ENCODE measurements around the gene ZRANB3. TPM values are rescaled to one million over a fixed set of nuclear protein-coding genes. Genes with fewer than 3 reads are reported as not detected.
"Not testable (repeated sequence)": the region's sequence is repeated elsewhere in the genome, so short reads cannot be mapped to it uniquely, and the experiment has no call there.

Gene ZRANB3
- total RNA-seq, result 10 to 100 TPM; 13.4 to 16.2 TPM

- Mint-ChIP-seq H3K36me3 (no peaks in the 10 kb centered on the region), H3K4me1 (ENCODE audit: low read depth) (peaks cover 31% of the 10 kb centered on the region), H3K27me3 (no peaks in the 10 kb centered on the region), H3K4me3 (no peak within 1 kb of the TSS), H3K27ac (peak within 1 kb of the TSS; percentile 71), H3K9me3 (no peaks in the 10 kb centered on the region)
- ChIA-PET CTCF (interaction anchor here (1.0 to 1.9 kb wide), 3 partner anchors 179 to 527 kb away, joined by 3 to 6 read pairs (median 4); no protein-coding TSS in a partner anchor), POLR2A (interaction anchor here (0.8 to 1.6 kb wide), 4 partner anchors 70 to 612 kb away, joined by 3 to 7 read pairs (median 4); partner anchors contain the start of gene CCNT2)
- intact Hi-C loops (cut with micrococcal nuclease), result loop anchor here (1.0 to 10.0 kb wide), 11 partner anchors 132 to 852 kb away; partner anchors contain the start of genes CCNT2, DARS1, MCM6 and RAB3GAP1
- DNase-seq, result peak; percentile 97
Observed at GRCh38 chr2:135530313-135531230, at the start of gene ZRANB3. Gene ZRANB3 (minus strand): TSS chr2:135531218.

DNA sequence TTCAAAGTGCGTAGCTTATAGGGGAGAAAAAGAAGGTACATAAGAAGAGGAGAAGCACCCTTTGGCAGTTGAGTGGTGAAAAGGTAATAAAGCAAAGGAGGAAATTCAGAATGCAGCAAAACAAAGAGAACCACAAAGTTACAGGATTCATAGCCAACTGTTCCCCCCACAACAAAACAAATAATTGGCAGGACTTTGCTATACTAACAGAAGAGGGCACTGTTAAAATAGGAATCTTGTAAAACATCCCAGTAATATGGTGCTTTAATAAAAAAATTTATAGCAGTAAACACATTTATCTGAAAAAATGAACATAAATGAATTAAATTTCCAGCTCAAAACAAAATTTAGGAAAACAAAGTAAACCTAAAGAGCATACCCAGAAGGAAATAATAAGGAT, 42.6 kb upstream of the ZRANB3 start:
- H3K4me1 Mint-ChIP-seq (ENCODE audit: low read depth), result no peaks in the 10 kb centered on the region
- H3K36me3 Mint-ChIP-seq, result peaks cover 11% of the 10 kb centered on the region
- intact Hi-C loops (cut with micrococcal nuclease), result no loop called here
- H3K27ac Mint-ChIP-seq, result no peak overlapping the region
- no peaks in the 10 kb centered on the region for H3K9me3 Mint-ChIP-seq
- CTCF ChIA-PET, result interaction anchor here (0.6 to 1.9 kb wide), 2 partner anchors 132 to 136 kb away, joined by 4 to 7 read pairs; no protein-coding TSS in a partner anchor
- no peak for DNase-seq
- no peak overlapping the region for H3K4me3 Mint-ChIP-seq
- POLR2A ChIA-PET, result no interaction called here
- H3K27me3 Mint-ChIP-seq, result no peaks in the 10 kb centered on the region

GRCh38 chr2:135570884-135571283, 39.9 kb upstream of the ZRANB3 start:
- Mint-ChIP-seq H3K9me3 (no peaks in the 10 kb centered on the region), H3K36me3 (peaks cover 9% of the 10 kb centered on the region), H3K4me3 (no peak overlapping the region), H3K27ac (no peak overlapping the region), H3K4me1 (ENCODE audit: low read depth) (no peaks in the 10 kb centered on the region), H3K27me3 (no peaks in the 10 kb centered on the region)
- ChIA-PET POLR2A (no interaction called here), CTCF (no interaction called here)
- intact Hi-C loops (cut with micrococcal nuclease), result no loop called here
- no peak for DNase-seq

DNA sequence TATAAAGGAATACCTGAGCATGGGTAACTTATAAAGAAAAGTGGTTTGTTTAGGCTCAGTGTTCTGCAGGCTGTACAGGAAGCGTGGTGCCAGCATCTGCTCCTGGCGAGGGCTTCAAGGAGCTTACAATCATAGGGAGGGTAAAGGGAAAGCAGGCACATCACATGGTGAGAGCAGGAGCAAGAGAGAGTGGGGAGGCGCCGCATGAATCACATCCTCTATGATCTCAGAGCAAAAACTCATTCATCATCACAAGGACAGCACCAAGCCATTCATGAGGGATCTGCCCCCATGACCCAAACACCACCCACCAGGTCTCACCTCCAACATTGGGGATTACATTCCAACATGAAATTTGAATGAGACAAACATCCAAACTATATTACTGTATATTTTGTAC, 32.8 kb upstream of the ZRANB3 start:
- no peaks in the 10 kb centered on the region for H3K9me3 Mint-ChIP-seq
- no peaks in the 10 kb centered on the region for H3K27me3 Mint-ChIP-seq
- DNase-seq, result peak; percentile 35
- no peak overlapping the region for H3K4me3 Mint-ChIP-seq
- no peak overlapping the region for H3K27ac Mint-ChIP-seq
- peaks cover 8% of the 10 kb centered on the region for H3K4me1 Mint-ChIP-seq (ENCODE audit: low read depth)
- ChIA-PET CTCF (no interaction called here), POLR2A (no interaction called here)
- peaks cover 5% of the 10 kb centered on the region for H3K36me3 Mint-ChIP-seq
- intact Hi-C loops (cut with micrococcal nuclease), result no loop called here

GRCh38 chr2:135561925-135562324, 30.9 kb upstream of the ZRANB3 start:
- Mint-ChIP-seq H3K27me3 (no peaks in the 10 kb centered on the region), H3K4me1 (ENCODE audit: low read depth) (peaks cover 10% of the 10 kb centered on the region), H3K4me3 (no peak overlapping the region), H3K9me3 (no peaks in the 10 kb centered on the region), H3K27ac (no peak overlapping the region), H3K36me3 (peaks cover 5% of the 10 kb centered on the region)
- ChIA-PET CTCF (no interaction called here), POLR2A (no interaction called here)
- intact Hi-C loops (cut with micrococcal nuclease), result no loop called here
- DNase-seq, result no peak

DNA sequence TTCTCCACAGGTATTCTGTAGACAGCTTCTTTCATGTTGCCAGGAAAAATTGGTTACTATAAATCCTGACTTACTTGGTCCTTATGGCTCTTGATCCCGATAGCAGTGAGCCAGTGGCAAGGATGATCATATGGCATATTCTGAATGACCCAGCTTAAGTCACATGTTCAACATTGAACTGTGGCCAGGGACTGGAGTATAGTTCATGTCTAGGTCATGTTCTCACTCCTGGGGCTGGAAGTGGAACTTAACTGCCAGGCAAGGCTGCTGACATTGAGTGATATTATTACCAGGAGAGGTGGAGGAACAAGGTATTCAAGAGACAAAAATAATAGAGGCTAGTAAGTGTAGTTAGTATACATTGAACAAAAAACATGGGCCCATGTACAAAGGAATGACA, 26.5 kb upstream of the ZRANB3 start:
- intact Hi-C loops (cut with micrococcal nuclease), result no loop called here

DNA sequence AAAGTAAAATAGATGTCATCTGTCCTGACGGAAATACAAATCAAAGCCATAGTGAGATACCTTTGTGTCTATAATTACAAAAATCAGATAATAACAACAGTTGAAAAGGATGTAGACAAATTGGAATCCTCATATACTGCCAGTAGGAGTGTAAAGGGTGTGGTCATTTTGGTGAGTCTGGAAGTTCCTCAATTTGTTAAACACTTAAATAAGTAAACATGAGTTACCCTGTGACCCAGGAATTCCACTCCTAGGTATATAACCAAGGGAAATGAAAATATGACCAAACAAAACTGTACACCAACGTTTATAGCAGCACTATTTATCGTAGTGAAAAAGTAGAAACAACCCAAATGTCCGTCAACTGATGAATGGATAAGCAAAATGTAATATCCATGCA, 24.3 kb upstream of the ZRANB3 start:
- H3K36me3 Mint-ChIP-seq, result peaks cover 1% of the 10 kb centered on the region
- CTCF ChIA-PET, result no interaction called here
- H3K4me1 Mint-ChIP-seq (ENCODE audit: low read depth), result peaks cover 3% of the 10 kb centered on the region
- H3K9me3 Mint-ChIP-seq, result no peaks in the 10 kb centered on the region
- no peaks in the 10 kb centered on the region for H3K27me3 Mint-ChIP-seq
- H3K27ac Mint-ChIP-seq, result no peak overlapping the region
- intact Hi-C loops (cut with micrococcal nuclease), result no loop called here
- H3K4me3 Mint-ChIP-seq, result no peak overlapping the region
- no peak for DNase-seq
- POLR2A ChIA-PET, result no interaction called here

More for the DNA sequence above, 26.5 kb upstream of the ZRANB3 start:
- Mint-ChIP-seq H3K4me1 (ENCODE audit: low read depth) (peaks cover 6% of the 10 kb centered on the region), H3K27ac (no peak overlapping the region), H3K9me3 (no peaks in the 10 kb centered on the region), H3K4me3 (no peak overlapping the region), H3K36me3 (peaks cover 2% of the 10 kb centered on the region), H3K27me3 (no peaks in the 10 kb centered on the region)
- POLR2A ChIA-PET, result interaction anchor here (1.0 kb wide), 1 partner anchor 13 kb away, joined by 3 read pairs; no protein-coding TSS in a partner anchor
- CTCF ChIA-PET, result no interaction called here
- no peak for DNase-seq

DNA sequence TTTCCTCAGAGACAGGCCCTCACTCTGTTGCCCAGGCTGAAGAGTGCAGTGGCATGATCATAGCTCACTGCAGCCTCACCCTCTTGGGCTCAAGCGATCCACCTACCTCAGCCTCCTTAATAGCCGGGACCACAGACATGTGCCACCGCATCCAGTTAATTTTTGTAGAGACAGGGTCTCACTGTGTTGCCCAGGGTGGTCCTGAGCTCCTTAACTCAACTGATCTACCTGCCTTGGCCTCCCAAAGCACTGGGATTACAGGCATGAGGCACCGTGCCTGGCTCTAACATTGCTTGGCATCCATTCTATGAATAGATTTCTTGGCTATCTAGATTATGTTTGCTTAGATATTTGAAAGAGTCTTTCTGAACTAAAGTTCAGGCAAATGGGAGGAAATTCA, 21.9 kb upstream of the ZRANB3 start:
- Mint-ChIP-seq H3K36me3 (peaks cover 4% of the 10 kb centered on the region), H3K27ac (no peak overlapping the region), H3K27me3 (no peaks in the 10 kb centered on the region), H3K4me1 (ENCODE audit: low read depth) (peaks cover 2% of the 10 kb centered on the region), H3K4me3 (no peak overlapping the region), H3K9me3 (no peaks in the 10 kb centered on the region)
- ChIA-PET CTCF (no interaction called here), POLR2A (no interaction called here)
- intact Hi-C loops (cut with micrococcal nuclease), result no loop called here
- no peak for DNase-seq

DNA sequence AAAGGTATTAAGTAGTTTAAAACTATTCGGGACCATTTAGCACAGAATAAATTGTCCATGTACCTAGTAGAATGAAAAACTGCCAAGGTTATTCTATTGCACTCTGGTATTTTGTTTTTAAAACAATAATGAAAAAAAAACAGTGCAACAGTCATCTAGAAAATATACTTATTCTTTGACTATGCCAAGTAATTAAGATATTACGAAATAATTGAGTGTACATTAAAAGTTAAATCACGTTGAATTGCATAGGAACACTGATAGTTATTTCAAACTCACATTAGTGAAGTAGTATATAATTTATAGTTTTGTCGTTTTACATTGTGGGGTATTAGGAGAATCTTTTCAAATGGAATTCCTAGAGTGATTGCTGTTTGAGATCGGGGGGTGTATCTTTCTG, 20.3 kb upstream of the ZRANB3 start:
- Mint-ChIP-seq H3K4me3 (no peak overlapping the region), H3K27me3 (no peaks in the 10 kb centered on the region), H3K4me1 (ENCODE audit: low read depth) (peaks cover 5% of the 10 kb centered on the region), H3K36me3 (peaks cover 5% of the 10 kb centered on the region), H3K27ac (no peak overlapping the region), H3K9me3 (no peaks in the 10 kb centered on the region)
- ChIA-PET POLR2A (interaction anchor here (0.6 kb wide), 1 partner anchor 52 kb away, joined by 3 read pairs; no protein-coding TSS in a partner anchor), CTCF (no interaction called here)
- intact Hi-C loops (cut with micrococcal nuclease), result no loop called here
- no peak for DNase-seq

- ChIA-PET CTCF (no interaction called here), POLR2A (no interaction called here)
- Mint-ChIP-seq H3K4me1 (ENCODE audit: low read depth) (peaks cover 11% of the 10 kb centered on the region), H3K27me3 (no peaks in the 10 kb centered on the region), H3K4me3 (no peak overlapping the region), H3K36me3 (peaks cover 4% of the 10 kb centered on the region), H3K27ac (no peak overlapping the region), H3K9me3 (no peaks in the 10 kb centered on the region)
- DNase-seq, result no peak
- intact Hi-C loops (cut with micrococcal nuclease), result no loop called here
Observed at GRCh38 chr2:135547311-135547710, 16.3 kb upstream of the ZRANB3 start.

DNA sequence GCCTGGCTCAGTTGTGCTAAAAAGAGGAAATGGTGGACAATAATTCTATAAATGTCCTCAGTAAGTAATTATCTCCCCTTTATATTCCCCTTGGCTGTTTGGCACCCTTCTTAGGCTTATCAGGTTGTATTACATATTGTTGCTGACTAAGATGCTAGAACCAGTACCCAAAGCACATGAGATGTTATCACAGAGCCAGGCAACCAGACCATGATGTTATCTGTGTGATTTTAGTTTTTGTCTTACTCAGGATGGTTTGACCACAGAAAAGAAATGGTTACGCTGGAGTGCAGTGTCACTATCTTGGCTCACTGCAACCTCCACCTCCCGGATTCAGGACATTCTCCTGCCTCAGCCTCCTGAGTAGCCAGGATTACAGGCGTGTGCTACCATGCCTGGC, 15.4 kb upstream of the ZRANB3 start:
- no peak for DNase-seq
- no peak overlapping the region for H3K4me3 Mint-ChIP-seq
- no peaks in the 10 kb centered on the region for H3K27me3 Mint-ChIP-seq
- intact Hi-C loops (cut with micrococcal nuclease), result no loop called here
- ChIA-PET CTCF (no interaction called here), POLR2A (no interaction called here)
- peaks cover 4% of the 10 kb centered on the region for H3K36me3 Mint-ChIP-seq
- no peaks in the 10 kb centered on the region for H3K9me3 Mint-ChIP-seq
- no peak overlapping the region for H3K27ac Mint-ChIP-seq
- H3K4me1 Mint-ChIP-seq (ENCODE audit: low read depth), result peaks cover 11% of the 10 kb centered on the region

GRCh38 chr2:135533545-135533944, 2.5 kb upstream of the ZRANB3 start:
- DNase-seq, H3K27me3 Mint-ChIP-seq, H3K9me3 Mint-ChIP-seq, H3K27ac Mint-ChIP-seq, POLR2A ChIA-PET, H3K36me3 Mint-ChIP-seq, CTCF ChIA-PET, H3K4me3 Mint-ChIP-seq: not testable (repeated sequence)
- peaks cover 26% of the 10 kb centered on the region for H3K4me1 Mint-ChIP-seq (ENCODE audit: low read depth)
- intact Hi-C loops (cut with micrococcal nuclease), result loop anchor here (5.0 to 10.0 kb wide), 2 partner anchors 129 to 359 kb away; no protein-coding TSS in a partner anchor
